Smooth muscle cell (in vitro differentiated cells): ENCODE data around the gene NPB. TPM values are rescaled to one million over a fixed set of nuclear protein-coding genes. Genes with fewer than 3 reads are reported as not detected.

Experiments
- DNase-seq: peaks from one replicate; lab custom pipeline; 2025; ENCODE audit not compliant: unreplicated experiment; lab: John Stamatoyannopoulos, UW
- H2AFZ ChIP-seq: fragments of 200-600 bp; sonication (generic); 2 replicates; pipeline ENCODE4 v1.6.0; 2016; ENCODE audit warnings: antibody characterized with exemption, low read depth, mild to moderate bottlenecking
- H3F3A ChIP-seq: fragments of 200-600 bp; sonication (generic); 2 replicates; pipeline ENCODE4 v1.6.0; 2017; ENCODE audit warnings: antibody characterized with exemption, low read depth
- H3K27ac ChIP-seq: fragments of 200-600 bp; sonication (generic); 2 replicates; pipeline ENCODE4 v1.5.1; 2016; ENCODE audit warnings: low read depth, mild to moderate bottlenecking
- H3K27me3 ChIP-seq: fragments of 200-600 bp; sonication (generic); 2 replicates; pipeline ENCODE4 v1.6.1; 2016; ENCODE audit warnings: low read depth, mild to moderate bottlenecking
- H3K36me3 ChIP-seq: fragments of 200-600 bp; sonication (generic); 2 replicates; pipeline ENCODE4 v1.5.1; 2016; ENCODE audit warnings: low read depth
- H3K4me1 ChIP-seq: fragments of 200-600 bp; sonication (generic); 2 replicates; pipeline ENCODE4 v1.5.1; 2016; ENCODE audit warnings: low read depth
- H3K4me2 ChIP-seq: fragments of 200-600 bp; sonication (generic); 2 replicates; pipeline ENCODE4 v1.6.0; 2016; ENCODE audit warnings: mild to moderate bottlenecking
- H3K4me3 ChIP-seq: fragments of 200-600 bp; sonication (generic); 2 replicates; pipeline ENCODE4 v1.5.1; 2016; ENCODE audit warnings: mild to moderate bottlenecking
- H3K79me2 ChIP-seq: fragments of 200-600 bp; sonication (generic); 2 replicates; pipeline ENCODE4 v1.6.0; 2016; ENCODE audit warnings: low read depth, mild to moderate bottlenecking
- H3K9ac ChIP-seq: fragments of 200-600 bp; sonication (generic); 2 replicates; pipeline ENCODE4 v1.6.0; 2016; ENCODE audit warnings: low read depth
- H3K9me3 ChIP-seq: fragments of 200-600 bp; sonication (generic); replicated peaks from 2 replicates; pipeline ENCODE4 v1.5.1; 2016; ENCODE audit warnings: low read depth
- H4K20me1 ChIP-seq: fragments of 200-600 bp; sonication (generic); 2 replicates; pipeline ENCODE4 v1.6.0; 2016; ENCODE audit warnings: low read depth
- CTCF ChIP-seq: fragments of 200-600 bp; sonication (generic); IDR thresholded peaks from 2 replicates; pipeline ENCODE4 v1.5.1; 2017; ENCODE audit warnings: borderline replicate concordance, mild to moderate bottlenecking, antibody characterized with exemption; ENCODE audit not compliant: insufficient read depth, poor library complexity, severe bottlenecking
- WGBS: methylation state at CpG from one replicate; pipeline ENCODE4 v1.1.7; 2016; ENCODE audit warnings: low lambda C conversion rate; 5-methylcytosine and 5-hydroxymethylcytosine counted together
- polyA plus RNA-seq: library from polyadenylated mRNA; unstranded; fragments of >200 nt; fragmentation: Nextera tagmentation; extraction: Ambion mirVana; gene quantifications from 2 replicates; pipeline ENCODE4 v1.2.1, GENCODE V29; 2016
- total RNA-seq: library from RNA; depleted of rRNA; stranded (reverse); fragments of >200 nt; gene quantifications from 2 replicates; pipeline ENCODE4 v1.2.3, GENCODE V29; 2014

NPB gene
- total and polyA plus RNA-seq, 2 experiments from 2014 or later, result 7.9 to 14.4 TPM

DNA sequence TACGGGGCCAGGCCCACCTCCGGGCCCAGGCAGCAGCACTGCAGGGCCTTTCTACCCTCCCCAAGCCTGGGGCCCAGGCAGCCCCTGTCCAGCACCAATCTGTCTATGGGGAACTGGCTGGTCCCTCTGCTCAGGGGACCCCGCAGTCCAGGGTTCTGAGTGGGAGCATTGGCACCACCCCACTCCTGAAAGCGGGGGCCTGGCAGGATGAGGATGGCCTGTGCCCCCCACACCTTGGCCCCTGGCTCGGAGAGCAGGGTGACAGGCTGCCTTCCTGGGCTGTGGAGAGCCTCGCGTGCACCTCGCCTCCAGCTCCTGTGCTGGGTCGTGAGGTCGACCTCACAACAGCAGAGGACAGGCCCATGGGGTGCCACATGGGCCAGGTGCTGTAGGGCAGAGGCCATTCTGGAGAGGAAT is 1.4 kb downstream of the NPB start:
- H4K20me1 ChIP-seq, result peaks cover 22% of the 10 kb centered on the region
- H3K9ac ChIP-seq, result no peak overlapping the region
- H3F3A ChIP-seq, result peaks cover 10% of the 10 kb centered on the region
- H3K27me3 ChIP-seq, result no peaks in the 10 kb centered on the region
- H3K9me3 ChIP-seq, result no peaks in the 10 kb centered on the region
- no peak for TF ChIP-seq CTCF
- H3K36me3 ChIP-seq, result no peaks in the 10 kb centered on the region
- WGBS, result 95% methylated on average over 10 of the region's 10 CpGs
- no peak overlapping the region for H3K27ac ChIP-seq
- DNase-seq, result no peak
- peaks cover 3% of the 10 kb centered on the region for H3K4me1 ChIP-seq
- no peak overlapping the region for H2AFZ ChIP-seq
- H3K4me3 ChIP-seq, result no peak overlapping the region
- H3K4me2 ChIP-seq, result no peak overlapping the region
- no peaks in the 10 kb centered on the region for H3K79me2 ChIP-seq

DNA sequence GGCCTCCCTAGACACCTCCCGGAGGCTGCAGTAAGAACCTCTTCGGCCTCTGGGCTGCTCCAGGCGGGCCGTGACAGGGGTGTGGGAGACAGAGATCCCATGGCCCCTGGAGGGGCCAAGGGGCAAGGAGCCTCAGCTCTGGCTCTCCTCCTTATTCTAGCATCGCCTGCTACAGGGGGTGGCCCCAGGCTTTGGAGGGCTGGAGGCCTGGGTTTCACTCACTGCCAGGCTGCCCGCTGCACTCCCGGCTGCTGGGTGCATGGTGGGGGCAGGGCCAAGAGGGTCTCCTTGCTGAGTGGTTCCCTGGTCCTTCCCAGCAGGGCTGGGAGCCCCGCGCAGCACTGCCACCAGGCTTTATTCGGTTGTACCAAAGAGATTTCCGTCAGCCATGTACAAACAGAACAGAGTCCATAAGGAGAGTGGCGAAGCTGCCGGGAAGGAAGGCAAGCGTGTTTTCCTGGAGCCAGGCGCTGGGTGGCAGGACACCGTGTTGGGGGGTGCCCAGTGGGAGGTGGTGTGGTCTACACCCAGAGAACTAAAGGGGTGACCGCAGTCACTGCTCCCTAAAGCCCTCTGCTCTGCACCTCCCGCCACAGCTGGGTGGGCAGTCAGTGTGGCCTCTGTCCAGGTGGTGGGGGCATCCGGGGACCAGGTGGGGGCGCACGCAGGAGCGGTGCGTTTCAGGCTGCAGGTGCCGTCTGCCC is 2.0 kb downstream of the NPB start:
- Histone ChIP-seq H3K4me1 (peaks cover 3% of the 10 kb centered on the region), H3K36me3 (no peaks in the 10 kb centered on the region), H2AFZ (no peak overlapping the region), H3K9ac (no peak overlapping the region), H3K27ac (no peak overlapping the region), H4K20me1 (peaks cover 16% of the 10 kb centered on the region), H3F3A (peaks cover 8% of the 10 kb centered on the region), H3K4me3 (no peak overlapping the region), H3K4me2 (no peak overlapping the region), H3K9me3 (no peaks in the 10 kb centered on the region), H3K27me3 (no peaks in the 10 kb centered on the region), H3K79me2 (no peaks in the 10 kb centered on the region)
- WGBS, result 94% methylated on average over 24 of the region's 24 CpGs
- no peak for DNase-seq
- TF ChIP-seq CTCF, result no peak

DNA sequence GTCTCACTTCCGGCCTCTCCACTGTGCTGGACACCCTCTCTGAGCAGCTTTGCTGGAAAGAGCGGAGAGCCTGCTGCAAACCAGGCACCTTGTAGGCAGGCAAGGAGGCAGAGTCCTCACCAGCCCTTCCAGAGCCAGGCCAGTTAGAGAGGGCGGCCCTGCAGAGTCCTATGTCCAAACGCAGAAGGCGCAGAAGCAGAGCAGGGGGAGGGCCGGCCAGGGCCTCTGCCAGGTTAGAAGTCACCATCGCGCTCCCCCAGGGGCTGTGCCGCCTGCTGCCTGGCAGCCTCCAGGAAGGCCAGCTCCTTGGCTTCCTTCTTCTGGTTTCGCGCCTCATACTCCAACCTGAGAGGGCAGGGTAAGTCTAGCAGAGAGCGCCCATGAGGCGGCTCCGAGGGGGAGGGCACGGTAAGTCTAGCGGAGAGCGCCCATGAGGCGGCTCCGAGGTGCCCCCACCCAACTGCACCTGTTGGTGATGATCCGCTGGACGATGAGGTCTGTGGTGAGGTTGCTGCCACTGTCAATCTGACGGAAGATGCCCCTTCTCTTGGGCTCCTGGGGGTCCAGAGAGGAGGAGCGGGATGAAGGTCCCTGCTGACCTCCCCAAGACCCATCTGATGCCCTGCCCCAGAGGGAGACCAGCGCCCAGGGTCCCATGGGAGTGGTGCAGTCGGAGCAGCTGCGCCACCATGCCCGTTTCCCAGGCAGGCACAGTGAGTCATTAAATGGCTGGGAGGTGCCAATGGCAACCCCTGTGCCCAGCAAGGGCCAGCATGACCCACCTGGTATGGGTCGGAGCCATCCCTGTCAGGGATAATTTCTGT is 2.8 kb downstream of the NPB start:
- Histone ChIP-seq H3K36me3 (no peaks in the 10 kb centered on the region), H2AFZ (no peak overlapping the region), H3K27me3 (no peaks in the 10 kb centered on the region), H3K4me1 (peaks cover 3% of the 10 kb centered on the region), H3K79me2 (no peaks in the 10 kb centered on the region), H3K27ac (no peak overlapping the region), H3K9me3 (no peaks in the 10 kb centered on the region), H3K9ac (no peak overlapping the region), H3K4me3 (no peak overlapping the region), H4K20me1 (peaks cover 17% of the 10 kb centered on the region), H3F3A (peaks cover 2% of the 10 kb centered on the region), H3K4me2 (no peak overlapping the region)
- DNase-seq, result no peak
- 97% methylated on average over 26 of the region's 28 CpGs for WGBS
- TF ChIP-seq CTCF, result no peak
